GM19397 (cell line): ENCODE results near the gene ASB18.

Experiments used
- ATAC-seq: cut with Tn5 transposase; IDR thresholded peaks from one replicate; pipeline ENCODE4 v1.9.1; 2021; ENCODE audit warnings: mild to moderate bottlenecking, moderate library complexity; ENCODE audit not compliant: unreplicated experiment

ASB18 gene

DNA sequence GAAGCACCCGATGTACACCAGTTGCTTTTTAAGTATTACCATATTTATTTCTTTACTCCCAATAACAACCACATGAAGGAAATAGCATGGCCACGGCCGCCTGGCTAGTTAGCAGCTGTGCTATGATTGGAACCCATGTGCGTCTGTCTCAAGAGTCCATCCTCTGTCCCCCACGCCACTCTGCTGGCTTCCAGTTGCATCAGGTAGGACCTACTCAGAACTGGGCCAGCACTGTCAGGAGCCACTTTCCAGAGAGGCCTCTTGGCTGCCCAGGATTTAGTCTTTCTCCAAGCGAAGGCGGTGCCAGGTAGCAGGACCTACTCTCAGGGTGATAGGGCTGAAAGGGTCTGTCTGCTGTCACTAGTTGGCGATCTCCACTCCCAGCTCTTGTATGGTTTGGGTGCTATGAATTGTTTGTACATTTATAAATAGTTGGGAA lies 22.1 kb downstream of the ASB18 start:
- no peak for ATAC-seq

DNA sequence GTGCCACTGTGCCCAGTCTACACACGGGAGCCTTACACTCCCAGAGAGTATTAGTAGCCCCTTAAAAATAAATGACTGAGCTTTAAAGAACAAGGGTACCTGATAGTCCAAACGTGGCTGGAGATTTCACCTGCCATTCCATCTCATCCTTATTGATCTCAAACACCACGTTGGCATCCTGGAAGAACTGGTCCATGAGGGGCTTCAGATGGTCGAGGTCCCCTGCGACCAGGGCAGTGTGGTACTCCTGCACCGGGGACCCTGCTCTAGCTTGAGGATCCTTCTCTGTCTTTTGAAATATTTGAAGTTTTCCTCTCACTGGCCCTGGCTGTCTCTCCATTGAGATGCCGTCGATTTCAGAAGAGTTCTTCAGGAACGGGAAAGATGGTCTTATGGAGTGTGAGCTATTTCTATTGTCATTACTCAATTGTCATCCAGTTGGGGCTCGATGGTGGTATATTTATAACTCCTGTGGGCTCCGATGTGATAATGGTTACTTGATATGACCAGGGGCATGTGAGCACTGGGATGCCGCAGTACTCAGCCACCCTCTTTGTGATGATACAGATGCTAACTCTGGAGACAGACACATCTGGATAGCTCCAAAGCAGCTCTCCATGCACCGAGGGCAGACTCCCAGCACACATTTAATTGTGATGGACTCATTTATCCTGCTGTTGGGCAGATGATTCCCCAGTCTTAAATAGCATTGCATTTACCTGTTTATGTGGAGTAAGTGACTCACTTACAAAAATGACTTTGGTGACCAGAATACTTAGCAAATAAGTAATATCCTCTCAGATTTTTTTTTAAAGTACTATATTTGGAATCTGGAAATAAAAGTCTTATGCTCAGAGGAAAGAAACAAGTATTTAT lies 22.8 kb downstream of the ASB18 start:
- no peak for ATAC-seq

- ATAC-seq, result no peak
Observed at GRCh38 chr2:236240228-236240990, 23.8 kb downstream of the ASB18 start.

DNA sequence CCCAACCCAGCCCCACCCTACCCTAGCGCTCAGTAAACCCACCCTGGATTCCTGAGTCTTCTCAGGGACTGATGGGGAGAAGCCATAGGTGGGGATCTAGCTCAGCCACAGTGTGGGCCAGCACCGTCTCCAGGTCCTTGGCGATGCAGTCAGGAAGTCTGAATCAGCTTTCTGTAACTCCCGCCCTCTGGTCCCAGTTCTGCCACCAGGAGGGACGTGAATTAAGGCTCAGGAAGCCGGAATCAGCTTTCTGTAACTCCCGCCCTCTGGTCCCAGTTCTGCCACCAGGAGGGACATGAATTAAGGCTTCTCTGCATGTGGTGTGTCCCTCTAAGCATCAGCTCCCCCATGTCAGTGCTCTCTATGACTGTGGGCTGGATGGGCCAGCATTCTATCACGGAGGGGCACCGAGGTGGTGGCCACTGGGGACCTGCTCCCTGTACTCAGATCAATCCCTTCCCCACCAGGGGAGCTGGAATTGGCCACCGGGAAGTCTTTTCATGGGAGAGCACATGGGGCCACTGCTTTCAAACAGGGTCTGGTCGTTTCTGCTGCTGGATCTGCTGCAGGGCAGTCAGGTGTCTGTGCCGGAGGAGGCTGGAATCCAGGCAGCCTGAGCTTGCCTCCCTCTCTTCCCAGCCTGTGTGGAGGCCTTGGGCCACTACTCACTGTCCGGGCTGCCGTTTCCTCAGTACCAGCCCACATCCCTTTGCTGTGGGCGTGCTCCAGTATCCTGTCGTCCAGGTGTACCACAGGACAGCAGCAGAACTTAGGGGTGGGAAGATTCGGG lies 24.7 kb downstream of the ASB18 start:
- ATAC-seq, result no peak

DNA sequence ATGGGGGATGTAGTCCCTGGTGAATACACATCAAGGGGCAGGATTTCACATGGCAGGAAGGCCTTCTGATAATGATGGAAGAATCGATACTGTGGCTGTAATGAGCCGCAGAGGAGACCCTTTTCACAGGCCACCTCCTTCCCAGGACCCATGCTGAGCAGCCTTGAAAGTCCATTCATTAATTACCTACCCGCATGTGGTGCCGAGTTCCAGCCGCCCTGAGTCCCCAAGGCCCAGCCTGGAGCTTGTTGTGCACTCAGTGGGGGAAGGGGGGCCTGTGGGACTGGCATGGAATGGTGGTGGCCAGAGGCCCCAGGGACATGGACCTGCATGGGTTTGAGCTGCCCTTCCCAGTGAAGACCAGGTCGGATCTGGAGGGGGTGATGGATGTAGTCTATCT lies 25.5 kb downstream of the ASB18 start:
- ATAC-seq, result no peak

- no peak for ATAC-seq
Observed at GRCh38 chr2:236237468-236238190, 26.6 kb downstream of the ASB18 start.

GRCh38 chr2:236236559-236237452 lies 27.4 kb downstream of the ASB18 start:
- no peak for ATAC-seq

GRCh38 chr2:236229186-236229585 lies 35.0 kb downstream of the ASB18 start:
- no peak for ATAC-seq

GRCh38 chr2:236223675-236224074 lies 40.5 kb downstream of the ASB18 start:
- no peak for ATAC-seq

- no peak for ATAC-seq
Observed at GRCh38 chr2:236221798-236222197, 42.4 kb downstream of the ASB18 start.

DNA sequence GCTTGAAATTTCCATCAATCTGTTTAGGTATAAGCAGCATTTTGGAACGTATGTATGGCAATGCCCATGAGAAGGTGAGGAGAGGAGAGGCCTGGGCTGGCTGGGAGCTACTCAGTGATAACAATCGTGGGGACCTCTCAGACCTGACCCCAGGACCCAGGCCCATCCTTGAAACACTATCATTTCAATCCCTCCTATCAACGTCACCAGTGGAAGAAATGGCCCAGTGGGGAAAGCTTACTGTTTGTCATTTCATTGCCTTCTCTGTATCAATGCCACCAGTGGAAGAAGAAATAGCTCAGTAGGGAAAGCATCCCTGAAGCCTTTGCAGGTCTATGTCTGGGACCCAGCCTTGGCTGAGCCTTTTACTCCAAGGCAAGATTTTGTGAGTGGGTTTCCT lies 44.8 kb downstream of the ASB18 start:
- no peak for ATAC-seq

- ATAC-seq, result no peak
Observed at GRCh38 chr2:236217926-236218325, 46.3 kb downstream of the ASB18 start.

DNA sequence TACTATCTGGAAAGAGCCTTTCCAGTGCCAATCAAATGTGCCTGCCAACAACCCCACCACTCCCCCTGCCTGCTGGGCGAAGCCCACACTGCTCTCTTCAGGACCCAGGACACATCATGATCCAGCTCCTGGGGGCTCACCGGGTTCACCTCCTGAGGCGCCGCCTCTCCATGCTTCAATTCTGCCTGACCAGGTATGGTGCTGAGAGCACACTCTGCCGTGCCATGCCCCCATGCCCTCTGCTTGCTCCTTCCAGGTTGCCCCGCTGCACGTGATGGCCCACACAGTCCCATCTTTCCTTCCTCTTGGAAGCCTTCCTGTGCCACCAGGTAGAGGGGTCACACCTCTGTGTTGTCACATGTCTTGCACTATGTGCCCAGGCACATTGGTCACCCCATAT lies 47.5 kb downstream of the ASB18 start:
- no peak for ATAC-seq

DNA sequence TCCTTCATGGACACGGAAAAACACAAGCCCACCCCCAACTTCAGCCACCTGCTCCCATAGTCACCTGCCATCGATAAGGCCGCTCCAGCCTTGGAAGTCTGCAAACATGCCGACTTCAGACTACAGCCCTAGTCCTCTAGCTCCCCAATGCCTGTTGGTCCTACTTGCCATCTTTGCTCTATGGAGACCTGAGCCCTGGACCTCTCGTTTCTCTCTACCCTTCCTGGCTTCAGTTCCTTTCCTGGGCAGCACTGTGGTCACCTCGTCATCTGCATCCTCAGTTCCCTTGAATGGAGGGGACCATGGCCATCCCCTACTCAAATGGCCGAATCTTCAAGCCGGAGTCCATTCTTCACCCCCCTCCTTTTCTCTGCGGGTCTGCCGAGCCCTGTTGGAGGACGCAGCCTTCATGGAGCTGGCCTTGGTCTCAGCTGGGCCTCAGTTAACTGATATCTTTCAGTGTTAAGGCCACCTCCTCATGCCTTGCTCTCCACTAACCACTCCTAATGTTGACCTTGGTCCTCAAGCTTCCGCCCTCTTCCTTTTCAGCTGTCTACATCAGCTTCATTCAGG lies 48.4 kb downstream of the ASB18 start:
- ATAC-seq, result no peak

DNA sequence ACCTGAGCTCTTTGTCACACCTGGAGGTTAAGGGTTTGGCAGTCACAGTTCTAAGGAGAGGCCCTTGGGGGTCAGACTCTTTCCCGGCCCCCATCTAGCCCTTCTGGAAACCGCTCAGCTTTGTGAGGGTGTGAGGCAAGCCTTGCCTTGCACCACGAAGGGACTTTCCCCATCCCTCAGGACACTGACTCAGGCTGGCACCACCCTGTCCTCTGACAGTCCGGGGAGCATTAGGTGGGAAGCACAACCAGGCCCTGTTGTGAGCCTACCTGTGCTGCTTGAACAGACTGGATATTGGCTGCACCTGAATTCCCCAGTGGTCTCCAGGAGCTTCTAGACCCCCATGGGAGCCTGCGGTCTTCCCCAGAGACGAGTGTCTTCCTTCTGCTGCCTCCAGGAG lies 49.0 kb downstream of the ASB18 start:
- ATAC-seq, result no peak

- ATAC-seq, result no peak
Observed at GRCh38 chr2:236214376-236214995, 49.7 kb downstream of the ASB18 start.

- ATAC-seq, result no peak
Observed at GRCh38 chr2:236211296-236211695, 52.9 kb downstream of the ASB18 start.

- ATAC-seq, result no peak
Observed at GRCh38 chr2:236210536-236210935, 53.7 kb downstream of the ASB18 start.

DNA sequence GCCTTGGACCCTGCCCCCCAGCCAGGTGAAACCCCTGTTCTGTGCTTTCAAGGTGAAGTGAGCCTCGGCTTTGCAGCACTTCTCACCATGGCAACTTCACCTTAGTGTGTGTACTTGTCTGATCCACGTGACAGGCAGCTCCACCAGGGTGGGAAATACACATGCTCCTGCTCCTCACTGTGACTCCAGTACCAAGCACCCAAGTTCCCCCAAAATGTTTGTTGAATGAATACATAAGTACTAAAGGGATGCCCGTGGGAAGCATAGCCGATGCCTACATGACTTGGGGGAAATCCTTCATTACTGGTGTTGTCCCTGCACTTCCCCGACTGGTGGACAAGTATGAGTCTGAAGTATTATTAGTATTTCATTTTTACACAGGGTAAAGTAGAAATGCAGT lies 54.2 kb downstream of the ASB18 start:
- ATAC-seq, result no peak
